Vagina (tissue), 2 donors: ENCODE data around the gene ZNF446. TPM values are rescaled to one million over a fixed set of nuclear protein-coding genes. Genes with fewer than 3 reads are reported as not detected.
A peak's percentile ranks its signal among the peaks of the same experiment; 100 is the strongest.

Experiments
- DNase-seq, 2 donors: peaks; one replicate each; pipeline ENCODE4 v3.0.0-alpha.2; 2017; ENCODE audit errors: extremely low spot score in 2 of 2
- H3K27ac ChIP-seq: fragments of 200-600 bp; sonication (generic); one replicate; pipeline ENCODE4 v1.5.1; 2019
- H3K27me3 ChIP-seq: fragments of 200-600 bp; sonication (generic); one replicate; pipeline ENCODE4 v1.5.1; 2019
- H3K36me3 ChIP-seq, 2 donors: fragments of 200-600 bp; sonication (generic); one replicate each; pipeline ENCODE4 v1.5.1; 2017 to 2019
- H3K4me1 ChIP-seq: fragments of 200-600 bp; sonication (generic); one replicate; pipeline ENCODE4 v1.5.1; 2019
- H3K4me3 ChIP-seq, 2 donors: fragments of 200-600 bp; sonication (generic); 1 replicate in 1 of 2; 2 replicates in 1 of 2; pipeline ENCODE4 v1.5.1; 2016 to 2019
- H3K9me3 ChIP-seq: fragments of 200-600 bp; sonication (generic); one replicate; pipeline ENCODE4 v1.5.1; 2019
- CTCF ChIP-seq, 3 experiments: fragments of 450-650 bp in 2 of 3; fragments of 200-600 bp in 1 of 3; sonication (generic) in 1 of 3; IDR thresholded peaks; one replicate each; pipeline ENCODE4 v1.5.1; 2017 to 2019; ENCODE audit warnings: antibody characterized with exemption in 3 of 3, mild to moderate bottlenecking in 2 of 3, moderate library complexity in 2 of 3
- POLR2A ChIP-seq, 2 donors: fragments of 450-650 bp; IDR thresholded peaks; one replicate each; pipeline ENCODE4 v1.6.1; 2017; ENCODE audit warnings: antibody characterized with exemption in 2 of 2, mild to moderate bottlenecking in 2 of 2, moderate library complexity in 2 of 2
- POLR2AphosphoS5 ChIP-seq, 2 donors: sonication (generic); formaldehyde crosslinking; IDR thresholded peaks; one replicate each; pipeline ENCODE4 v1.9.0; 2017; ENCODE audit warnings: antibody characterized with exemption in 2 of 2, mild to moderate bottlenecking in 2 of 2, low read depth in 1 of 2; ENCODE audit not compliant: insufficient read depth in 1 of 2
- intact Hi-C: fragments of 100-400 bp; cut with DNase I; formaldehyde crosslinking; loops from one replicate; pipeline ENCODE4 v1.15.1; 2023
- total RNA-seq: library from RNA; depleted of rRNA; stranded (reverse); fragments of >200 nt; gene quantifications from one replicate; pipeline ENCODE4 v1.2.3, GENCODE V29; 2016

ZNF446 gene
- total RNA-seq, 1 donor from 2014 or later: 10.6 TPM

- TF ChIP-seq POLR2A (IDR thresholded peaks at IDR 0.05): no peak
- TF ChIP-seq CTCF (IDR thresholded peaks at IDR 0.05): no peak
- TF ChIP-seq POLR2AphosphoS5 (IDR thresholded peaks at IDR 0.05; ENCODE audit: insufficient read depth in 1 of 2, low read depth in 1 of 2): no peak
- Histone ChIP-seq H3K4me3 (no peak overlapping the region), H3K27ac (no peak overlapping the region), H3K36me3 (peaks cover 0 to 30% of the 10 kb centered on the region in 2 donors), H3K9me3 (no peaks in the 10 kb centered on the region), H3K4me1 (peaks cover 28% of the 10 kb centered on the region), H3K27me3 (no peaks in the 10 kb centered on the region)
- intact Hi-C loops: no loop called here
- DNase-seq: no peak
These were observed 4.4 kb upstream of the ZNF446 start for GRCh38 chr19:58471736-58472135.

GRCh38 chr19:58473775-58474174 is 2.4 kb upstream of the ZNF446 start:
- H3K4me3 ChIP-seq: no peak overlapping the region
- intact Hi-C loops: no loop called here
- H3K36me3 ChIP-seq: peaks cover 0 to 30% of the 10 kb centered on the region in 2 donors
- H3K4me1 ChIP-seq: peaks cover 26% of the 10 kb centered on the region
- DNase-seq: no peak
- no peaks in the 10 kb centered on the region for H3K27me3 ChIP-seq
- TF ChIP-seq POLR2AphosphoS5 (IDR thresholded peaks at IDR 0.05; ENCODE audit: insufficient read depth in 1 of 2, low read depth in 1 of 2): no peak
- TF ChIP-seq POLR2A (IDR thresholded peaks at IDR 0.05): no peak
- TF ChIP-seq CTCF (IDR thresholded peaks at IDR 0.05): no peak
- H3K9me3 ChIP-seq: no peaks in the 10 kb centered on the region
- H3K27ac ChIP-seq: no peak overlapping the region

GRCh38 chr19:58474291-58474996 is 1.7 kb upstream of the ZNF446 start:
- H3K4me1 ChIP-seq: peaks cover 20% of the 10 kb centered on the region
- H3K27ac ChIP-seq: no peak overlapping the region
- H3K9me3 ChIP-seq: no peaks in the 10 kb centered on the region
- intact Hi-C loops: no loop called here
- no peak overlapping the region for H3K4me3 ChIP-seq
- H3K27me3 ChIP-seq: no peaks in the 10 kb centered on the region
- DNase-seq: no peak
- TF ChIP-seq POLR2A (IDR thresholded peaks at IDR 0.05) (no peak), CTCF (IDR thresholded peaks at IDR 0.05) (no peak), POLR2AphosphoS5 (IDR thresholded peaks at IDR 0.05; ENCODE audit: insufficient read depth in 1 of 2, low read depth in 1 of 2) (no peak)
- peaks cover 0 to 26% of the 10 kb centered on the region in 2 donors for H3K36me3 ChIP-seq

GRCh38 chr19:58474997-58475713 is 997 bp upstream of the ZNF446 start:
- H3K36me3 ChIP-seq: peaks cover 0 to 19% of the 10 kb centered on the region in 2 donors
- DNase-seq: peak; percentile 86 to 94
- TF ChIP-seq POLR2A (IDR thresholded peaks at IDR 0.05) (no peak), POLR2AphosphoS5 (IDR thresholded peaks at IDR 0.05; ENCODE audit: insufficient read depth in 1 of 2, low read depth in 1 of 2) (no peak), CTCF (IDR thresholded peaks at IDR 0.05) (no peak)
- peak overlapping the region; percentile 75 for H3K27ac ChIP-seq
- no peaks in the 10 kb centered on the region for H3K27me3 ChIP-seq
- no peaks in the 10 kb centered on the region for H3K9me3 ChIP-seq
- intact Hi-C loops: no loop called here
- peaks cover 20% of the 10 kb centered on the region for H3K4me1 ChIP-seq
- H3K4me3 ChIP-seq: peak overlapping the region; percentile 63 to 76
